A673 (cell line): ENCODE measurements around the gene ZNF408. TPM values are rescaled to one million over a fixed set of nuclear protein-coding genes. Genes with fewer than 3 reads are reported as not detected.

Experiments
- BruUV-seq: library from RNA; stranded (reverse); fragments of 400-500 nt; replicated peaks from 2 replicates; lab custom pipeline; 2021; lab: Mats Ljungman, UMichigan
- CTCF ChIA-PET: fragments of 300-600 bp; sonication (Branson Sonifier 250); formaldehyde crosslinking; loops from one replicate; lab custom pipeline; 2022; ENCODE audit warnings: antibody characterized with exemption; lab: Charles Lee
- POLR2A ChIA-PET: fragments of 300-600 bp; sonication (Branson Sonifier 250); formaldehyde crosslinking; loops from one replicate; lab custom pipeline; 2022; ENCODE audit warnings: antibody characterized with exemption; ENCODE audit not compliant: low non-redundant PET; lab: Charles Lee
- DNase-seq: peaks from one replicate; pipeline ENCODE4 v3.0.0-alpha.2; 2015; ENCODE audit warnings: low spot score
- H3K27ac ChIP-seq: fragments of 200-600 bp; sonication (generic); 2 replicates; pipeline ENCODE4 v1.5.1; 2016; ENCODE audit warnings: mixed run types, low read depth, mild to moderate bottlenecking, mixed read lengths, antibody characterized with exemption, low read length; ENCODE audit not compliant: poor library complexity, severe bottlenecking
- H3K27me3 ChIP-seq: fragments of 200-600 bp; sonication (generic); replicated peaks from 2 replicates; pipeline ENCODE4 v1.6.1; 2017; ENCODE audit warnings: mixed run types, low read depth, mild to moderate bottlenecking, mixed read lengths, antibody characterized with exemption, low read length; ENCODE audit not compliant: insufficient read depth, poor library complexity
- H3K36me3 ChIP-seq: fragments of 200-600 bp; sonication (generic); 2 replicates; pipeline ENCODE4 v1.6.1; 2016; ENCODE audit warnings: mixed run types, mild to moderate bottlenecking, mixed read lengths, antibody characterized with exemption, low read length; ENCODE audit not compliant: insufficient read depth, poor library complexity, severe bottlenecking
- H3K4me1 ChIP-seq: fragments of 200-600 bp; sonication (generic); 2 replicates; pipeline ENCODE4 v1.6.1; 2017; ENCODE audit warnings: mixed run types, mild to moderate bottlenecking, mixed read lengths, antibody characterized with exemption, low read length; ENCODE audit not compliant: insufficient read depth, poor library complexity, severe bottlenecking
- H3K4me3 ChIP-seq: fragments of 200-600 bp; sonication (generic); 2 replicates; pipeline ENCODE4 v1.5.1; 2016; ENCODE audit warnings: low read depth, mixed run types, mild to moderate bottlenecking, mixed read lengths, low read length; ENCODE audit not compliant: poor library complexity, severe bottlenecking
- H3K9me3 ChIP-seq: fragments of 200-600 bp; sonication (generic); 2 replicates; pipeline ENCODE4 v1.6.1; 2016; ENCODE audit warnings: mixed run types, low read depth, mild to moderate bottlenecking, mixed read lengths, antibody characterized with exemption, low read length; ENCODE audit not compliant: poor library complexity, severe bottlenecking
- EZH2 ChIP-seq: fragments of 200-600 bp; sonication (generic); IDR thresholded peaks from 2 replicates; pipeline ENCODE4 v1.6.1; 2017; ENCODE audit warnings: borderline replicate concordance, low read depth, mild to moderate bottlenecking, mixed read lengths, antibody characterized with exemption, low read length; ENCODE audit not compliant: poor library complexity, severe bottlenecking
- intact Hi-C: fragments of 100-400 bp; cut with micrococcal nuclease; formaldehyde crosslinking; loops from one replicate; pipeline ENCODE4 v1.10.0; 2022; ENCODE audit not compliant: unreplicated experiment
- total RNA-seq: library from RNA; stranded (reverse); gene quantifications from 2 replicates; pipeline ENCODE4 v1.2.3, GENCODE V29; 2021
- TF ChIP-seq, protein P1 (sequence below): fragments of 300-800, 200-600 bp; sonication (generic); conservative IDR thresholded peaks from 2 replicates; pipeline ENCODE4 v1.5.1; 2017; ENCODE audit warnings: low read depth, mild to moderate bottlenecking, antibody characterized with exemption, low read length, moderate library complexity, mixed read lengths

Gene ZNF408
- total RNA-seq, 1 experiment from 2014 or later, result 40.1 TPM

DNA sequence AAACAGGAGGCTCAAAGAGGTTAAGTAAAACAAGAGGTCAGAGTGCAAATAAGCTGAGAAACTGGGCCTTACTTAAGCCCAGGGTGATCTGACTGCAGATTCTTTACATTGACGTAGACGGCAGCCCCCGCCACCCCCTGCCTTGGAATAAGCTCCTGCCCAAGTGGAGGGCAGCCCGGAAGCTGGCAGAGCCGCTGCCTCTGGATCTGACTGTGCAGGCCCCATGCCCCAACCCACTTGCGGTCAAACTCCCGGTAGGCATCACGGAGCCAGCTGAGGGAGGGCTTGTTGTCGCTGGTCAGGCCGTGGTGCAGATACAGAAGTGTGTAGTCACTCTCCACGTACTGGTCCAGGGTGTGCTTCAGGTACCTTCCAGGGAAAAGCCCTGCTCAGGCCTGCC is 19.0 kb upstream of the ZNF408 start:
- no peaks in the 10 kb centered on the region for H3K4me1 ChIP-seq
- no peak overlapping the region for H3K4me3 ChIP-seq
- DNase-seq, result no peak
- CTCF ChIA-PET, result no interaction called here
- peaks cover 37% of the 10 kb centered on the region for H3K36me3 ChIP-seq
- intact Hi-C loops, result no loop called here
- H3K27me3 ChIP-seq, result no peaks in the 10 kb centered on the region
- TF ChIP-seq, protein P1, sequence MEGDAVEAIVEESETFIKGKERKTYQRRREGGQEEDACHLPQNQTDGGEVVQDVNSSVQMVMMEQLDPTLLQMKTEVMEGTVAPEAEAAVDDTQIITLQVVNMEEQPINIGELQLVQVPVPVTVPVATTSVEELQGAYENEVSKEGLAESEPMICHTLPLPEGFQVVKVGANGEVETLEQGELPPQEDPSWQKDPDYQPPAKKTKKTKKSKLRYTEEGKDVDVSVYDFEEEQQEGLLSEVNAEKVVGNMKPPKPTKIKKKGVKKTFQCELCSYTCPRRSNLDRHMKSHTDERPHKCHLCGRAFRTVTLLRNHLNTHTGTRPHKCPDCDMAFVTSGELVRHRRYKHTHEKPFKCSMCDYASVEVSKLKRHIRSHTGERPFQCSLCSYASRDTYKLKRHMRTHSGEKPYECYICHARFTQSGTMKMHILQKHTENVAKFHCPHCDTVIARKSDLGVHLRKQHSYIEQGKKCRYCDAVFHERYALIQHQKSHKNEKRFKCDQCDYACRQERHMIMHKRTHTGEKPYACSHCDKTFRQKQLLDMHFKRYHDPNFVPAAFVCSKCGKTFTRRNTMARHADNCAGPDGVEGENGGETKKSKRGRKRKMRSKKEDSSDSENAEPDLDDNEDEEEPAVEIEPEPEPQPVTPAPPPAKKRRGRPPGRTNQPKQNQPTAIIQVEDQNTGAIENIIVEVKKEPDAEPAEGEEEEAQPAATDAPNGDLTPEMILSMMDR, result no peak
- no peak for TF ChIP-seq EZH2
- H3K9me3 ChIP-seq, result no peaks in the 10 kb centered on the region
- POLR2A ChIA-PET, result no interaction called here
- H3K27ac ChIP-seq, result no peak overlapping the region
- no TSS peak for BruUV-seq

DNA sequence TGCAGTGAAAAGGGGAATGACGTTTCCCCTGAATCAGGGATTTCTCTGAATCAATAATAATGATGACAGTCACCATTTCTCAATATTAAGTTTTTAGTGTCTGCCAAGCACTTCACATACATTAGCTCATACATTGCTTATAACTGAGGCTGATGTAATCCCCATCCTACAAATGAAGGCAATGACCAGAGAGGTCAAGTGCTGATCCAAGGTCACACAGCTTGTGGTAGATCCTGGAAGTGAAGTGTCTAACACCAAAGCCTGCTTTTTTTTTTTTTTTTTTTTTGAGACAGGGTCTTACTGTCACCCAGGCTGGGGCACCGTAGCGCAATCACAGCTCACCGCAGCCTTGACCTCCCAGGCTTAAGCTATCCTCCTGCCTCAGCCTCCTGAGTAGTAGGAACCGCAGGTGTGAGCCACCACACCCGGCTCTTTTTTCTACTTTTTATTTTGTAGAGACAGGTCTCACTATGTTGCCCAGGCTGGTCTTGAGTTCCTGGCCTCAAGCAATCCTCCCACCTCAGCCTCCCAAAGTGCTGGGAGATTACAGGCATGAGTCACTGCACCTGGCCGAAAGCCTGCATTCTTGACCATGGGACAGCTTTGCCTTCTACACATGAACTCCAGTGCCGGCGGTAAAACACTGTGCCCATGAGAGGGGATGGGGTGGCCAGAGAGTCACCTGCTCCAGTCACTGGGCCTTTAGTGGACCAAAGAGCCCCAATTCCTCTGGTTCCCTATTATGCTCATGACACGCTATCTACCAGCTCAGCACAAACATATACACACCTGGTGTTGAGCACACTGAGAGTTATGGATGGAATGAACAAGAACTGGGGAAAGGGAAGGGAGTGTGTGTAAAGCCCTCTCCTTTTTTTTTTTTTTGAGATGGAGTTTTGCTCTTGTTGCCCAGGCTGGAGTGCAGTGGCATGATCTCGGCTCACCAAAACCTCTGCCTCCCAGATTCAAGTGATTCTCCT is 17.8 kb upstream of the ZNF408 start:
- Histone ChIP-seq H3K9me3 (no peaks in the 10 kb centered on the region), H3K27me3 (no peaks in the 10 kb centered on the region), H3K36me3 (peaks cover 38% of the 10 kb centered on the region), H3K4me3 (no peak overlapping the region), H3K27ac (no peak overlapping the region), H3K4me1 (no peaks in the 10 kb centered on the region)
- CTCF ChIA-PET, result no interaction called here
- POLR2A ChIA-PET, result no interaction called here
- intact Hi-C loops, result no loop called here
- TF ChIP-seq EZH2, result no peak
- TF ChIP-seq, protein P1, result no peak
- BruUV-seq, result no TSS peak
- DNase-seq, result no peak

DNA sequence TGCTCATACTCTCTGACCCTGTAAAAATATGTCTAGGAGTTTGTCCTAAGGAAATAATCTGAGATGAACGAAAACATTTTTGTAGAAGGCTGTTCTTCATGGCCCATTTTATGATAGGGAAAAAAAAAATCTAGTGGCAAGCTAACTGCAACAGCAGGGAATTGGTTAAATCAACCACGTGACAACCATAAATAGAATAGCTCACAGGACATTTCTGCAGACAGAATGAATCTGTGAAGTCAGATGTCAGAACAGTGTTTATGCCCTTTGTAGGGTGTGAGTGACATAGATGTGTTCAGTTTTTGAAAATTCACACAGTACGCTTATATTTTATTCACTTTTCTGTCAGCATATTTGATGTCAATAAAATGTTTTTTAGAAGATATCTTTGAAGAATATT is 16.5 kb upstream of the ZNF408 start:
- H3K9me3 ChIP-seq, result no peaks in the 10 kb centered on the region
- POLR2A ChIA-PET, result no interaction called here
- TF ChIP-seq EZH2, result no peak
- TF ChIP-seq, protein P1, result no peak
- BruUV-seq, result no TSS peak
- peaks cover 25% of the 10 kb centered on the region for H3K36me3 ChIP-seq
- no peaks in the 10 kb centered on the region for H3K4me1 ChIP-seq
- no peak overlapping the region for H3K27ac ChIP-seq
- CTCF ChIA-PET, result no interaction called here
- intact Hi-C loops, result no loop called here
- no peak overlapping the region for H3K4me3 ChIP-seq
- no peak for DNase-seq
- no peaks in the 10 kb centered on the region for H3K27me3 ChIP-seq
